HG02970 (cell line): ENCODE results near the gene UNC5C.
"Not testable (repeated sequence)": the region's sequence is repeated elsewhere in the genome, so short reads cannot be mapped to it uniquely, and the experiment has no call there.

Experiments
- ATAC-seq: cut with Tn5 transposase; IDR thresholded peaks from one replicate; pipeline ENCODE4 v1.9.1; 2021; ENCODE audit warnings: mild to moderate bottlenecking, moderate library complexity, moderate number of reproducible peaks; ENCODE audit not compliant: unreplicated experiment, low FRiP score

Gene UNC5C

DNA sequence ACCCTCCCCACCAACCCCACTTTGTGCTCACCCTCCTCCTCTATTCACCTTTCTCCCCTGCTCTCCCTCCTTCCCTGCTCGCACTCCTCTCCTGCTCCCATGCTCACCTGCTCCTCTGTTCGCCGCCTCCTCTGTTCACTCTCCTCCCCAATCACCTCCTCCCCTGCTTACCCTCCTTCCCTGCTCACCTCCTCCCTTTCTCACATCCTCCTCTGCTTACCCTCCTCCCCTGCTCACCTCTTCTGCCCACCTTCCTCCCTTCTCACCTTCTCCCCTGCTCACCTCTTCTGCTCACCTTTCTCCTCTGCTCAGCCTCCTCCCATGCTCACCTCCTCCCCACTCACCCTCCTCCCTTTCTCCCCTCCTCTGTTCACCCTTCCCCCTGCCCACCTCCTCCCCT lies 357.2 kb downstream of the UNC5C start:
- ATAC-seq = no peak

DNA sequence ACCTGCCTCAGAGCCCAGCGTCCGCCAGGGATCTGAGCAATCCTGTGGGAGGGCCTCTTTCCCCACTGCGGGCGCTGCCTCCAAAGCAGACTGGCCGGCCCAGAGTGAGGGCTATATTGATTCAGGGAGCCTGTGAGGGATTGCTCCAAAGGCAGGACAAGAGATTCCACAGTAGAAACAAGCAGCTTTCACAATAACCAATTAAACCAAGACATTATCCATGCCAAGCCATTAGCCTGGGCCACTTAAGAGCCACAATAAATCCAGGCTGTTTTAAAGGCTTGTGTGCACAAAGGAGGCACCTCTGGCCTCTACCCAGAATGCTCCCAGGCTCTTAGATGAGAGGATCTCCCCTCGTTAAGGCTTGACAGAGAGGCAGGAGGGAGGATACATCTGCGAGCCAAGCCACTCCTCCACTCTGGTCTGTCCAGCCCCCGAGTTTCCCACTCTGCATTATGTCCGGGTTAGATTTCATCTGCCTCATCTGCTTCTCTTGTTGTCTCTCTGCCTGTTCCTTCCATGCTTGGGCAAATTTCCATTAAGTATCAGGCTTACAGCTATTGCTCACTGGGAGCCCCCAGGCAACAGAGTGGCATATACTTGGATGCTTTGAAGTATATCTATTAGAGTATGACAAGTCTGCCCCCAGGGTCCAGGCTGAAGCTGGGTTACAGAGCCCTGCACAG lies 357.9 kb downstream of the UNC5C start:
- ATAC-seq = no peak

GRCh38 chr4:95188701-95189370 lies 359.9 kb downstream of the UNC5C start:
- ATAC-seq = no peak

DNA sequence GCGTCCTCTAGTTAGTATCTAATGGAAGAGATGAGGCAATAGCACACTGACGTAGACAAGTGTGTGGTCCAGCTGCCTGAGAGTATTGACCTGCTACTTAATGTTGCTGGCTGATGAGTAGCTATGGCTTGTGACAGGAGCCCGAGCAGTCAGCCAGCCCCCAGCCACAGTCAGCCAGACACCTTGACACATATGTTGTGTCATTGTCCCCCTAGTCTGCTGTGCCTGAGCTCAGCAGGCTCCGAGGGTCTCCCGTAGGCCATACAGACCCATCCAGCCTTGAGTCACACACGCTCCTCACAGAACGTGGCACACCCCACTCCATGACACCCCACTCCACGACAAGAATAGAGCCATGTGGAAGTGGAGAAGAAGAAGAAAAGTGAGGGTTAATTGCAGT lies 362.1 kb downstream of the UNC5C start:
- ATAC-seq = no peak

DNA sequence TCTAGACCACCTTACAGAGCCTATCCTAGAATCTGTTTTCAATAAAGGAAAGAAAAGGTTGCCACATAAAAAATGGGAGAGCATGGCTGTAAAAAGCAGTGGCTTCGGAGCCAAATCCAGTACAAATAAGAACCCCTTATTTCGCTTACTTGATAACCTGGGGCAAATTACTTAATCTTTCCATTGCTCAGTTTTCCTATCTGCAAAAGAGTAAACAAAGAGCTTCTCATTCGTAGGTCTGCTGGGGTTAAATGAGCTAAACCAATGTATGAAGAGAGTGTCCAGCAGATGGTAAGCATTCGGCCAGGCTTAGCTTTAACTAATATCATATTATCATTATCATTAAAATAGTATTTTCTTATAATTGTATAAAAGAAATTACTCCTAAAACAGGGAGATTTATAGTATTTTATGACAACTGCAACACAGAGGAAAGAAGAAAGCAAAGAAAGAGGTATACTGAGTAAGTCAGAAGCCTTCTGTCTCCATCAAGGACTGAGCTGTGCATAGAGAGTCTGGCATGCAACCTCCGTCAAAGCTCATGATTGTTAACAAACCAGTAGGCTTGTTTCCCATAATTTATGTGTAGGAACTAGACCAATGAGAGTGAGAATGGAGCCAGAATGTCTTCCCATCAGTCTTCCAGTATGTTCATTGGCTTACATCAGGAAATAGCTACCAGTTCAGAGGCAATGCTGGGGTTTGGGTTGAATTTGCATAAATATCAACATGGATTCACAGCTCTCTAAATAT lies 364.9 kb downstream of the UNC5C start:
- ATAC-seq = no peak

DNA sequence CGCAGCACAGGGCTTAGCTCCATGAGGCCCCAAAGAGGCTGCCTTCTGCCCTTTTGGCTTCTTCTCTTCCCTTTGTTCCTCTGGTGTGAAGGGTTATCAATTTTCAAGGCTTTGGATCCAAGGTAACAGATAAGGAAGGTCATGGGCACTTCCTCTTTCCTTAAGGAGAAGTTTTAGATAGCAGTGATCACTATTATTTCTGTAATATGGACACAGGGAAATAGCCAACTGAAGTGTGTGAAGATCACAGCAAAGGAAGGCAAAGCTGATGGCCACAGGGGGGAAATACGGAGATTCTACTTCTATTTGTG lies 366.8 kb downstream of the UNC5C start:
- ATAC-seq = no peak

DNA sequence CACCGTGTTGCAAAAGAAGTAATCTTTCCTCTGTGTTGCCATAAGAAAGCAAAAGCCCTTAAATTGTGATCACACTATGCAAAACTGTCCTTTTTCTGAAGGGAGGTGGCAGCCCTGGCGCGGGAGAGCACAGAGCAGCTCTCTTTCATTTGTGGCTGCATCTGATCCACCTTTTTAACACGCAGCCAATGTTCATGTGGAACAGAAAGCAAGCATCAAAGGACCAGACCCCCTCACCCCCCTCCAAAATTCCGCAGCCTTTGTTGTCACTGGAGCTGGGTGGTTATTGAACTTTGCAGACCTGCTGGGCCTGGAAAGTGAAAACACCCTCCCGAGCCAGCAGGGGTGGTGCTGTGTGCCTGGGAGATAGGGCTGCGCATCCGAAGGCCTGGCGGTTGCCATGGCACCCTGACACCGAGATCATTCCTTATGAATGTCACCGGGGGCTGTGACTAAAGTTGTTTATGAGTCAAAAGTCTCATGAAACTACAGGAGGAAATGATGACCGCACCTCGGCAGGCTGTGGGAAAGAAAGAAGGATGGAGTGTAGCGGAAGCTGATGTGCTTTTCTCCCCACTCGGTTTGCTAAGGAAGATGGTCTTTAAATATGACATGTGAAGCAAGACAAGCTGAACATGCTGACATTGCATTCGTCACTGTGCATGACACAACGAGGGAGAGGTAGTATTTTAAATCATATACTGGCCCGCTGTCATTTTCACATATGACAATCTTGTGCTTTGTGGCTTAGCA lies 367.4 kb downstream of the UNC5C start:
- ATAC-seq = no peak

DNA sequence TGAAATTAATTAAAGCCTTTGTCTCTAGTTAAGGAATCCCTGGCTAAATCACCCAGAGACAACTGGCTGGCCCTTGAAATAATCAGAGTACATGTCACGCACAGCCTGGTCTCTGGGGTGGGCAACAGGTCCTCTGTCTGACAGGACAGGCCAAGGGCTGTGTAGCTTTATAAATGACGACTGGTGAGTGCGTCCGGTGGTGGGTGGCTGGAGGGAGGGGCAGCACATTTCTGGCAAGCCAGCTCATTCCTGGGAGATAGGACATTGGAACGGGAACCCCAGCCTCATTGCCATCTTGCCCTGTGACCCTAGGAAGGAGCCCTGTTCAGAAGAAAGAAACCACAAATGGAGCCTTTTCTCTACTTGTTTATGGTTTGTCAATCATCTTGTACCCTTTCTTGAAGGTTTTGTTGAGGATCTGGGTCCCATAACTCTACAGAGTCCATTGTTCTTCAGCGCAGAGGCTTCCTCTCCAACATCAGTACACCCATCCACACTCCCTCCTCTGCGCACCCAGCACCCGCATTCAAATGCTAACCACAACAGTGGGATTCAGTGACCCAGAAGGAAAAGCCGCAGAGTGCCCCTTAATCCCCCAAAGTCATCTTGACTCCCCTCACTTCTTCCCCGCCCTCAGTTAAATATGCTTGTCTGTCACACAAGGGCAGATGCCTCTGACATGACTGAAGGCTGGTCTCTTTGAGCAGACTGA lies 368.1 kb downstream of the UNC5C start:
- ATAC-seq = no peak

DNA sequence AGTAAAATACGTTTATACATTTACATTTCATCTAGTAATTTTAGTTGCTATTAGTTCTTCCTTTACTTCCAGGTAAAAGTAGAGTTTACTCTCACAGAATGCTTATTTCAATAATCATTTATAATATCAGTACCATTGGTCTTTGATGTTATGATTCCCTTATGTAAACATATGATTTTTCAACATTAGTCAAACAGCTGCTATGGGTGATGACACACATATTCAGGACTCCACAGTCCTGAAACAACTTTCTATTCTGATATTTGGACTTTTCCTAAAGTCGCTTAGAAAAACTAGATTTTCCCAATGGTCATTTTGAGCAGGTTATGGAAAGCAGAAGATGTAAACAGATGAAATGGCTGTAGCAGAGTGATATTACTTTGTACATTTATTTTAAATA lies 369.8 kb downstream of the UNC5C start:
- no peak for ATAC-seq

GRCh38 chr4:95171377-95171776 lies 377.4 kb downstream of the UNC5C start:
- ATAC-seq = not testable (repeated sequence)

GRCh38 chr4:95170176-95170575 lies 378.6 kb downstream of the UNC5C start:
- ATAC-seq = no peak

DNA sequence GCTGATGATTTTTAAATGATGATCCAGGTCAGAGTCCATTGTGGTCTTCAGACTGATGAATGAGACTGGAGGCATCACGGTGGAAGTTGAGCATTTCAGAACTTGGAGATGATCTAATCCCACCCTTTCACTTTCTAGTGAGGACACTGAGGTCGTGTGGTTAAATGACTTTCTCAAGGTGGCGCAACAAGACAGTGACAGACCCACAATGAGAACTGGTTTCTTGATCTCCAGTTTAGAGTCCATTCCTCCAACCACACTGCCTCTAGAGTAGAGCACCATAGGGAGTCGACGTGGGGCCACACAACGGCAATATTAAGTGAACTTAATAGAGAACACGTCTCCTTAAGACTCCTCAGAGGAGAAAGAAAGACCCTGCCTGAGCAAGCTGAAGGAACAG lies 381.0 kb downstream of the UNC5C start:
- no peak for ATAC-seq

DNA sequence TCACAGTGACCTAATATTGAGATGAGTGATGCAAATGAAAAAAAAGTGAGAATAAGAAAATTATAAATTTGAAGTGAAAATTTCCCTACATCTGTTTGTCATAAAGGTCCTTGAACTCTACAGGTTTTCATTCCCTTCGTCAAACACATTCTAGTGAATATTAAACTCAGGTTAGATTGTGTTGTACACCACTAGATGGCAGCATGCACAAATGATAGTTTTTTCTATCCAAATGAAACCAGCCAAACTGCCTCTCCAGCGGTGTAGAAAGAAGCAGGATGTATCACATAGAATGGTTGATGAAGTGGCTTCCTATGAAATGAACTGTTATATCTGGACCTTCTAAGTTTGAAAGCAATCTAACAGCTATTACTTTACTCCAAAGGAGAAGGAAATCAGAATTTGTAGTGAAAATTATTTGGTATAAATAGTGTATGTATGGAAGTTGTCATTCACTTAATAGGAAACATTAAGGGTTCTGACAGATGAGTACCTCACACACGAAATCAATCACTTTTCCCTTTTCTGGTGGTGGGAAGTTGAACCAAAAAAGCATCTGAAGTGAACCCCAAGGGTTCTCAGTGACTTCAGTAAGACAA lies 382.7 kb downstream of the UNC5C start:
- ATAC-seq = peak; percentile 75

- ATAC-seq = no peak
Measured at GRCh38 chr4:95162867-95163266, 385.9 kb downstream of the UNC5C start.

DNA sequence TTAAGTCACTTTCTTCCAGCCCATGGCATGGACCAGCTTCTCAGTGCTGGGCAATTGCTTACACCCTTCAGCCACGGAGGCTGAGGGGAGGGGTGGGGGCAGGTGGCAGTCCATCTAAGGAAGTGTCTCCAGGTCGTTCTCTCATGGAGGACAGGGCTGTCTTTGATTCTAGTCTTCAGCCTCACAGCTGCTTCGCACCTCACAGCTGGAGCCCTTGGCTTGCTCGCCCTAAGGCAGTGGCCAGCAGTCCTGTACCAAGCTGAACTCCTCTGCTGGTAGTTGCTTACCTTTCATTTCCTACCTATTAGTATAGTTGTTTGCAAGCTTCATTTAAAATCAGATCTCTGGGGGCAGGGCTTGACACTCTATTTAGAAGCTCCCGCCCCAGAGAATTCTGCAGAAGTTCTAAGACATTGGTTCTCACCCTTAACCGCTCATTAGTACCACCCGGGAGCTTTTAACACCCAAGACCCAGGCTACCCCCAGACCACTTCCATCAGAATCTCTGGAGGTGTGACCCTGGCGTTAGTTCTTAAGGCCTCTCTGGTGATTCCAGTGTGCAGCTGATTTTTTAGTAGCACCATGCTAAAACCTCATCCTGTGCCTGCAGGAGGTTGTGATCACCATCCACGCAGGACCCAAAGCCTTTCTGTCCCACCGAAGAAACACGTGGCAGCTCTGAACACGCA lies 386.8 kb downstream of the UNC5C start:
- no peak for ATAC-seq

- ATAC-seq = no peak
Measured at GRCh38 chr4:95159384-95159783, 389.4 kb downstream of the UNC5C start.

- ATAC-seq = no peak
Measured at GRCh38 chr4:95158626-95159025, 390.1 kb downstream of the UNC5C start.

DNA sequence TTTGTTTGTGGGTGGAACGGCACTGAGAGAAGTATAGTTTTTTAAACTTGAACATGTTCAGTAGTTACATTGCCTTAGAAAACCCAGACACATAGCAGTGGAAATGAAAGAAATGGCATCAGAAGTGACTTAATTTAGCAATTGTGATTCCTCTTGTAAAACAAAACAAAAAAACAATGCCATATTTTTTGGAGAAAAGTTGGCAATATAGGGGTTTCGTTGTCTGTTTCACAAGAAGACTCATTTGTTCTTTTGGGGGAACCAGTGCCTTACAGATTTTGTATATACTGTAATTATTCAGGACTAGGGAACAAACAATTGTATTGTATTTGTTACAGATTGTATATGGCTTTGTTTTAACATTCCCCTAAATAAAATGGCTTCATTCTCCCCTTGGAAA lies 390.7 kb downstream of the UNC5C start:
- no peak for ATAC-seq

GRCh38 chr4:95157596-95157995 lies 391.2 kb downstream of the UNC5C start:
- no peak for ATAC-seq

DNA sequence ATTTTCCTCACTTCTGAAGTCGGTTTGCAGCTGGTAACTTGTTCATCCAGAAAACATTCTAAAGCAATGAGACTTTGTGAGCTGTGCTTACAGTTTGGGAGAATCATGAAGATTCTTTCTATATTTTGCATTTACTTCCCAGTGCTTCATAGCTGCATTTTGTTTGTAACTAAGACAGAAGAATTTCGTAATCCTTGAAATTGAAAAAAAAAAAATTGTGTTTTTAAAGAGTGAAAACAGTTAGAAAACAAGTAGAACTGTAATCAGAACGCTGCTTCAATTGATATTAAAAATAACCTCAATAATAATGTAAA lies 392.4 kb downstream of the UNC5C start:
- ATAC-seq = no peak
